PC-9 (cell line): ENCODE data around the gene CENPB. TPM values are rescaled to one million over a fixed set of nuclear protein-coding genes. Genes with fewer than 3 reads are reported as not detected.

Experiments used
- BruUV-seq: library from RNA; stranded (reverse); fragments of 400-500 nt; replicated peaks from 2 replicates; lab custom pipeline; 2021; lab: Mats Ljungman, UMichigan
- CTCF ChIA-PET: fragments of 300-600 bp; sonication (Branson Sonifier 250); formaldehyde crosslinking; loops from one replicate; lab custom pipeline; 2022; ENCODE audit warnings: antibody characterized with exemption; lab: Charles Lee
- POLR2A ChIA-PET: fragments of 300-600 bp; sonication (Branson Sonifier 250); formaldehyde crosslinking; loops from one replicate; lab custom pipeline; 2022; ENCODE audit warnings: antibody characterized with exemption; ENCODE audit not compliant: unreplicated experiment; lab: Charles Lee
- DNase-seq, 2 experiments: peaks; one replicate each; pipeline versions ENCODE4 v3.0.0 to v3.0.0-alpha.2; 2015 to 2022; ENCODE audit warnings: mixed read lengths in 1 of 2
- H2AFZ ChIP-seq: fragments of 200-600 bp; sonication (generic); 2 replicates; pipeline ENCODE4 v1.8.1; 2017; ENCODE audit warnings: antibody characterized with exemption
- H3F3A ChIP-seq: fragments of 200-600 bp; sonication (generic); 2 replicates; pipeline ENCODE4 v1.8.1; 2017; ENCODE audit warnings: antibody characterized with exemption, mild to moderate bottlenecking, low read depth; ENCODE audit not compliant: insufficient read depth
- H3K27ac ChIP-seq: fragments of 200-600 bp; sonication (generic); 2 replicates; pipeline ENCODE4 v1.6.1; 2016; ENCODE audit warnings: mixed run types
- H3K27me3 ChIP-seq: fragments of 200-600 bp; sonication (generic); 2 replicates; pipeline ENCODE4 v1.6.1; 2016; ENCODE audit warnings: low read depth, mixed run types; ENCODE audit not compliant: insufficient read depth
- H3K36me3 ChIP-seq: fragments of 200-600 bp; sonication (generic); 2 replicates; pipeline ENCODE4 v1.6.1; 2016; ENCODE audit warnings: low read depth, mixed run types
- H3K4me1 ChIP-seq: fragments of 200-600 bp; sonication (generic); replicated peaks from 2 replicates; pipeline ENCODE4 v1.6.1; 2016; ENCODE audit warnings: mixed run types; ENCODE audit not compliant: insufficient read depth
- H3K4me2 ChIP-seq: fragments of 200-600 bp; sonication (generic); 2 replicates; pipeline ENCODE4 v1.6.1; 2017; ENCODE audit warnings: mixed run types
- H3K4me3 ChIP-seq: fragments of 200-600 bp; sonication (generic); 2 replicates; pipeline ENCODE4 v1.6.1; 2016; ENCODE audit warnings: mixed run types
- H3K79me2 ChIP-seq: fragments of 200-600 bp; sonication (generic); 2 replicates; pipeline ENCODE4 v1.6.1; 2017; ENCODE audit warnings: low read depth, mixed run types
- H3K9me2 ChIP-seq: fragments of 200-600 bp; sonication (generic); 2 replicates; pipeline ENCODE4 v1.8.1; 2017; ENCODE audit warnings: mild to moderate bottlenecking; ENCODE audit not compliant: insufficient read depth
- H3K9me3 ChIP-seq: fragments of 200-600 bp; sonication (generic); 2 replicates; pipeline ENCODE4 v1.8.1; 2016; ENCODE audit warnings: low read depth; ENCODE audit not compliant: insufficient read depth
- H4K20me1 ChIP-seq: fragments of 200-600 bp; sonication (generic); 2 replicates; pipeline ENCODE4 v1.8.1; 2017; ENCODE audit not compliant: insufficient read depth
- CTCF ChIP-seq: fragments of 200-600 bp; sonication (generic); conservative IDR thresholded peaks from 2 replicates; pipeline ENCODE4 v1.6.1; 2017; ENCODE audit warnings: mixed run types, antibody characterized with exemption, mild to moderate bottlenecking, moderate library complexity
- EZH2 ChIP-seq: fragments of 200-600 bp; sonication (generic); IDR thresholded peaks from 2 replicates; pipeline ENCODE4 v1.8.0; 2017; ENCODE audit warnings: antibody characterized with exemption, low read depth
- intact Hi-C: fragments of 100-400 bp; cut with micrococcal nuclease; formaldehyde crosslinking; loops from one replicate; pipeline ENCODE4 v1.10.0; 2022; ENCODE audit not compliant: unreplicated experiment
- total RNA-seq: library from RNA; stranded (reverse); gene quantifications from 2 replicates; pipeline ENCODE4 v1.2.3, GENCODE V29; 2021

Gene CENPB
- total RNA-seq, 1 experiment from 2014 or later = 70.8 TPM

- TF ChIP-seq CTCF (no peak), EZH2 (no peak)
- DNase-seq = no peak
- Histone ChIP-seq H3K27ac (peak overlapping the region; percentile 85), H3F3A (no peaks in the 10 kb centered on the region), H3K4me1 (peaks cover 6% of the 10 kb centered on the region; the same call in 1 of the 2 replicates), H4K20me1 (no peaks in the 10 kb centered on the region), H3K36me3 (0 out of 2 replicates have a peak, but pooled peaks cover 8% of the 10 kb centered on the region), H2AFZ (peak overlapping the region; percentile 76), H3K27me3 (no peaks in the 10 kb centered on the region), H3K9me2 (no peaks in the 10 kb centered on the region), H3K9me3 (no peaks in the 10 kb centered on the region), H3K79me2 (peaks cover 15% of the 10 kb centered on the region), H3K4me2 (peak overlapping the region; percentile 80), H3K4me3 (peak overlapping the region; percentile 66)
- intact Hi-C loops = loop anchor here (1.0 kb wide), 4 partner anchors 23 to 143 kb away; partner anchors contain the start of genes CDC25B, CENPB and MAVS
- ChIA-PET CTCF (interaction anchor here (0.6 to 1.1 kb wide), 4 partner anchors 34 to 233 kb away, joined by 3 to 5 read pairs (median 3); no protein-coding TSS in a partner anchor), POLR2A (interaction anchor here (0.5 to 0.6 kb wide), 2 partner anchors 33 to 731 kb away, joined by 3 read pairs; partner anchors contain the start of gene CENPB)
- BruUV-seq = TSS peak; percentile 81
Observed at GRCh38 chr20:3819411-3820047, 33.0 kb upstream of the CENPB start.

DNA sequence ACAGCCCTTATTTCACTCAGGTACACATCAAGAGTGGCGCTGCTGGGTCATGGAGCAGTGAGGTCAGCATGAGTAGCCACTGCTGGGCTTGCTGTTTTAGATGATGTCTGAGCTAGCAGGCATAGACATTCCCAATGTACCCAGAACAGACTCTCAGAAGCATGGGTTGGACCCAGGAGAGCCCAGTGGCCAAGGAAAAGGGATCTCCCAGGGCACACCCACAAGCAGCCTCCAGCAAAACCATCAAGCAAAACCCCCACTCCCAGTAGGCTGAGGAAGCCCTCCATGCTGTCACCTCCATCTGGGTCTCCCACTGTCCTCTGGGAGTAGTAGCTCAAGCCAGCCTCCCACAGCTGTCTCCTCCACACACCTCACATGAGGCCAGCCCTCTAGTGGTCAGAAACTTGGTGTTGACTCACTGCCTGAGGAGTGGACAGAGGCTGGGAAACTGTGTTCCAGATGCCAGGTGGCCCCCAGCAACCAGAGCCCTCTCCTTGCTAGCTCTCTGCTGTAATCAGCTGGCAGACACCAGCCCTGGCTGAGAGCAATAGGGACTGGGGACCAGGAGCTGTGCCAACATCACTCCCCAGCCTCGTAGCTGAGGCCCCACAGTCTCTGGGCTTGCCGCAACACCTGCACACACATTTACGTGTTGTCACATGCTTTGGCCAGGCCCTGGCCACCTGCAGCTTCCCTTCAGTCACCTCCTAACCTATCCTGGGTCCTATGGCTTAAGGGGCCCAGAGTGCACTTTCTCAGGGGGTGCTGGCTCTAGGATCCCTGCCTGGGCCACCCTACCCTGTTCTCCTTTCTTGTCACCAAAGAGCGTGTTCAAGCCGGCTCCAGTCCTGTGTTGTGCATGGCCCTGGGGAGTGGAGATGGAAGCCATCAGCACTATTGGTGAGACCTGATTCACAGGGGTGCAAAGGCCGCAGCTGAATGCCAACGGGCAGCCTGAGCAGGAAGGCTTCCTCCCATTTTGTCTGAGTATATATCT lies 31.9 kb upstream of the CENPB start:
- no peak overlapping the region for H2AFZ ChIP-seq
- peaks cover 5% of the 10 kb centered on the region; the same call in 1 of the 2 replicates for H3F3A ChIP-seq
- TF ChIP-seq EZH2 (no peak), CTCF (peak; percentile 77)
- H4K20me1 ChIP-seq = no peaks in the 10 kb centered on the region
- H3K4me2 ChIP-seq = no peak overlapping the region
- H3K27me3 ChIP-seq = no peaks in the 10 kb centered on the region
- no peaks in the 10 kb centered on the region for H3K9me2 ChIP-seq
- no TSS peak for BruUV-seq
- H3K79me2 ChIP-seq = peaks cover 15% of the 10 kb centered on the region
- ChIA-PET POLR2A (interaction anchor here (0.5 to 0.6 kb wide), 3 partner anchors 9 to 1122 kb away, joined by 3 to 10 read pairs (median 4); no protein-coding TSS in a partner anchor), CTCF (interaction anchor here (0.6 to 1.7 kb wide), 11 partner anchors 10 to 895 kb away, joined by 3 to 6 read pairs (median 4); partner anchors contain the start of genes ADISSP and MAVS)
- intact Hi-C loops = no loop called here
- peak; percentile 59 to 76 for DNase-seq
- H3K4me3 ChIP-seq = no peak overlapping the region
- 0 out of 2 replicates have a peak, but pooled peaks cover 8% of the 10 kb centered on the region for H3K36me3 ChIP-seq
- no peaks in the 10 kb centered on the region for H3K9me3 ChIP-seq
- H3K4me1 ChIP-seq = peaks cover 10% of the 10 kb centered on the region
- no peak overlapping the region for H3K27ac ChIP-seq
